Mesothelial cell of epicardium (in vitro differentiated cells): ENCODE results near the gene DECR2. TPM values are rescaled to one million over a fixed set of nuclear protein-coding genes. Genes with fewer than 3 reads are reported as not detected.
"Not testable (repeated sequence)": the region's sequence is repeated elsewhere in the genome, so short reads cannot be mapped to it uniquely, and the experiment has no call there.

ENCODE experiments used
- DNase-seq, 2 experiments: peaks; one replicate each; pipeline ENCODE4 v3.0.0; 2021; ENCODE audit warnings: low spot score in 2 of 2; ENCODE audit not compliant: unreplicated experiment in 2 of 2
- H3K27ac Mint-ChIP-seq: 2 replicates; pipeline ENCODE4 v1.8.0; 2021; ENCODE audit warnings: mixed read lengths
- H3K27me3 Mint-ChIP-seq: 2 replicates; pipeline ENCODE4 v1.8.0; 2021; ENCODE audit warnings: low read depth, mixed read lengths
- H3K36me3 Mint-ChIP-seq: 2 replicates; pipeline ENCODE4 v1.8.0; 2021; ENCODE audit warnings: mixed read lengths
- H3K4me1 Mint-ChIP-seq: 2 replicates; pipeline ENCODE4 v1.8.0; 2021; ENCODE audit warnings: mixed read lengths
- H3K4me3 Mint-ChIP-seq: 2 replicates; pipeline ENCODE4 v1.8.0; 2021; ENCODE audit warnings: mild to moderate bottlenecking, moderate library complexity, mixed read lengths
- H3K9me3 Mint-ChIP-seq: 2 replicates; pipeline ENCODE4 v1.8.0; 2021; ENCODE audit warnings: mixed read lengths
- CTCF ChIP-seq: fragments of 200-600 bp; sonication (generic); IDR thresholded peaks from one replicate; pipeline ENCODE4 v1.5.0; 2021; ENCODE audit warnings: antibody characterized with exemption; ENCODE audit not compliant: unreplicated experiment
- total RNA-seq: library from RNA; stranded (reverse); gene quantifications from 3 replicates; pipeline ENCODE4 v1.2.1, GENCODE V29; 2021

Gene DECR2
- total RNA-seq, 1 donor from 2014 or later = 35.4 TPM

- H3K4me1 Mint-ChIP-seq = no peaks in the 10 kb centered on the region
- no peak for DNase-seq
- no peak overlapping the region for H3K27ac Mint-ChIP-seq
- H3K4me3 Mint-ChIP-seq = no peak overlapping the region
- H3K27me3 Mint-ChIP-seq = no peaks in the 10 kb centered on the region
- no peak for TF ChIP-seq CTCF
- H3K36me3 Mint-ChIP-seq = peaks cover 9% of the 10 kb centered on the region
- H3K9me3 Mint-ChIP-seq = no peaks in the 10 kb centered on the region
Measured at GRCh38 chr16:411576-412265, 10.0 kb downstream of the DECR2 start.

GRCh38 chr16:414395-415169, 12.9 kb downstream of the DECR2 start:
- TF ChIP-seq CTCF = no peak
- Mint-ChIP-seq H3K27ac (no peak overlapping the region), H3K27me3 (no peaks in the 10 kb centered on the region), H3K4me1 (no peaks in the 10 kb centered on the region), H3K9me3 (no peaks in the 10 kb centered on the region), H3K36me3 (peaks cover 5% of the 10 kb centered on the region), H3K4me3 (no peak overlapping the region)
- no peak for DNase-seq

- H3K4me3 Mint-ChIP-seq, H3K27me3 Mint-ChIP-seq, H3K36me3 Mint-ChIP-seq, H3K9me3 Mint-ChIP-seq, H3K4me1 Mint-ChIP-seq, H3K27ac Mint-ChIP-seq, DNase-seq: not testable (repeated sequence)
Measured at GRCh38 chr16:415170-415498, 13.4 kb downstream of the DECR2 start.

GRCh38 chr16:422179-422578, 20.5 kb downstream of the DECR2 start:
- H3K36me3 Mint-ChIP-seq, DNase-seq, H3K27ac Mint-ChIP-seq, H3K4me3 Mint-ChIP-seq, H3K9me3 Mint-ChIP-seq: not testable (repeated sequence)
- Mint-ChIP-seq H3K4me1 (peaks cover 13% of the 10 kb centered on the region), H3K27me3 (peaks cover 16% of the 10 kb centered on the region)

- Mint-ChIP-seq H3K4me3 (peak overlapping the region; percentile 76), H3K36me3 (no peaks in the 10 kb centered on the region), H3K9me3 (no peaks in the 10 kb centered on the region), H3K27me3 (peaks cover 16% of the 10 kb centered on the region), H3K27ac (no peak overlapping the region), H3K4me1 (peaks cover 29% of the 10 kb centered on the region)
- no peak for TF ChIP-seq CTCF
- no peak for DNase-seq
Measured at GRCh38 chr16:424033-424622, 22.4 kb downstream of the DECR2 start.

GRCh38 chr16:424623-425081, 23.0 kb downstream of the DECR2 start:
- H3K4me1 Mint-ChIP-seq = peaks cover 29% of the 10 kb centered on the region
- TF ChIP-seq CTCF = no peak
- no peaks in the 10 kb centered on the region for H3K9me3 Mint-ChIP-seq
- no peaks in the 10 kb centered on the region for H3K36me3 Mint-ChIP-seq
- H3K4me3 Mint-ChIP-seq = peak overlapping the region; percentile 76
- peaks cover 16% of the 10 kb centered on the region for H3K27me3 Mint-ChIP-seq
- peak in 1 of 2 experiments; percentile 49 for DNase-seq
- no peak overlapping the region for H3K27ac Mint-ChIP-seq
